ENCODE measurements around the gene ELOVL3.

Gene ELOVL3

DNA sequence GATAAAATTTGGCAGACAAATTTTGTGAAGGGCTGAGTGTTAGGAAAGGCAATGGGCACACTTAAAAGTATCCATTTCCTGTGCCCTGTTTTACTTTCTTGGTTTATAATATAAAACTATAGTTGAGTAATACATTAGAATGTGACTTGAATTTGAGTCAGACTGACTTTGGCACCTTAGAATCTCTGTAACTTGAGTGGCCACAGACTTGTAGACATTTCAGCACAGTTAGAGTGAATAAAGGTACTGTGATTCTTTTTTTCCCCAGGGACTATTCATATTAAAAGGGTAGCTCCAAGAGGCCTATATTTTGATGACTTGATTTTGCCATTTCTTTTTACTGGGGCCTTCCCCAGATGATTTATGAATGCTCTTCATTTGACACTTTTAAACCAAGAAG is 41.6 kb downstream of the ELOVL3 start:
- Histone ChIP-seq H3K9ac (ENCODE audit: low read length) (no peak overlapping the region), H3K79me2 (ENCODE audit: low read length) (peaks cover 90% of the 10 kb centered on the region), H3F3A (ENCODE audit: insufficient read depth, low read length) (no peaks in the 10 kb centered on the region), H3K27ac (ENCODE audit: low read length) (no peak overlapping the region), H3K9me2 (replicated peaks; ENCODE audit: insufficient read depth, low read length) (no peaks in the 10 kb centered on the region), H3K4me3 (ENCODE audit: low read length) (no peak overlapping the region), H3K4me2 (ENCODE audit: low read depth, low read length) (no peak overlapping the region), H3K36me3 (replicated peaks; ENCODE audit: insufficient read depth, low read length) (no peaks in the 10 kb centered on the region), H3K4me1 (ENCODE audit: low read length) (no peaks in the 10 kb centered on the region), H3K27me3 (replicated peaks; ENCODE audit: insufficient read depth, low read length) (no peaks in the 10 kb centered on the region), H2AFZ (ENCODE audit: low read length) (no peak overlapping the region), H3K9me3 (replicated peaks; ENCODE audit: insufficient read depth, low read length) (no peaks in the 10 kb centered on the region), H4K20me1 (ENCODE audit: insufficient read depth, low read length) (peaks cover 7% of the 10 kb centered on the region; the same call in 1 of the 2 replicates)
- DNase-seq = no peak
- TF ChIP-seq, protein P1, sequence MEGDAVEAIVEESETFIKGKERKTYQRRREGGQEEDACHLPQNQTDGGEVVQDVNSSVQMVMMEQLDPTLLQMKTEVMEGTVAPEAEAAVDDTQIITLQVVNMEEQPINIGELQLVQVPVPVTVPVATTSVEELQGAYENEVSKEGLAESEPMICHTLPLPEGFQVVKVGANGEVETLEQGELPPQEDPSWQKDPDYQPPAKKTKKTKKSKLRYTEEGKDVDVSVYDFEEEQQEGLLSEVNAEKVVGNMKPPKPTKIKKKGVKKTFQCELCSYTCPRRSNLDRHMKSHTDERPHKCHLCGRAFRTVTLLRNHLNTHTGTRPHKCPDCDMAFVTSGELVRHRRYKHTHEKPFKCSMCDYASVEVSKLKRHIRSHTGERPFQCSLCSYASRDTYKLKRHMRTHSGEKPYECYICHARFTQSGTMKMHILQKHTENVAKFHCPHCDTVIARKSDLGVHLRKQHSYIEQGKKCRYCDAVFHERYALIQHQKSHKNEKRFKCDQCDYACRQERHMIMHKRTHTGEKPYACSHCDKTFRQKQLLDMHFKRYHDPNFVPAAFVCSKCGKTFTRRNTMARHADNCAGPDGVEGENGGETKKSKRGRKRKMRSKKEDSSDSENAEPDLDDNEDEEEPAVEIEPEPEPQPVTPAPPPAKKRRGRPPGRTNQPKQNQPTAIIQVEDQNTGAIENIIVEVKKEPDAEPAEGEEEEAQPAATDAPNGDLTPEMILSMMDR (IDR thresholded peaks at IDR 0.05; ENCODE audit: low read length) = no peak
- TF ChIP-seq EZH2phosphoT487 (IDR thresholded peaks at IDR 0.05; ENCODE audit: low read length) (no peak), EZH2 (optimal IDR thresholded peaks at IDR 0.05; ENCODE audit: low read depth, low read length) (no peak)

DNA sequence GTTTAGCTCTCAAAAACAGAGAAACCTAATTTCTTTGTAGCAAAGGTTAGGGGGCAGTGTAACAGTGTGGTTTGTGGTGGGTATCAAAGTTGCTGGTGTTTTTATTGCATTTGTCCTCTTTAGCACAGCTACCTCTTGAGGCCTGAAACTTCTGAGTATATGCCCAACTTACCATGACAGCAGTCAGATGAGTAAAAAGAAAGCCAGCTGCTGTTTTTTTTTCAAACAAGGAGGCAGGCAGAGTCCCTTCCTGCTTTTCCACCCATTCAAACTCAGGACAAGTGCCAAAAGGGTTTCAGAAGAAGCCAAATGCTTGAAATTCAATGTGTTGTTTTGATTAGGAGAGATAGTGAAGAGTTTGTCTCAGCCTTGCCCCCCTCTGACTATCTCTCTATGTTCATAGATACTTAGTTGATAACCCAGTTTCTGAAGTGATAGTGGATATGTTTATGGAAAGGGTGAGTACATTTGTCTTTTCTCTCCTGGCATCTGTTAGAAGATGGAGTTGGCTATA is 42.3 kb downstream of the ELOVL3 start:
- H3K9me3 ChIP-seq (replicated peaks; ENCODE audit: insufficient read depth, low read length) = no peaks in the 10 kb centered on the region
- no peak for DNase-seq
- H3K36me3 ChIP-seq (replicated peaks; ENCODE audit: insufficient read depth, low read length) = no peaks in the 10 kb centered on the region
- H3F3A ChIP-seq (ENCODE audit: insufficient read depth, low read length) = no peaks in the 10 kb centered on the region
- TF ChIP-seq, protein P1 (IDR thresholded peaks at IDR 0.05; ENCODE audit: low read length) = no peak
- no peak for TF ChIP-seq EZH2phosphoT487 (IDR thresholded peaks at IDR 0.05; ENCODE audit: low read length)
- TF ChIP-seq EZH2 (optimal IDR thresholded peaks at IDR 0.05; ENCODE audit: low read depth, low read length) = no peak
- peaks cover 7% of the 10 kb centered on the region; the same call in 1 of the 2 replicates for H4K20me1 ChIP-seq (ENCODE audit: insufficient read depth, low read length)
- H3K27ac ChIP-seq (ENCODE audit: low read length) = no peak overlapping the region
- no peak overlapping the region for H3K4me3 ChIP-seq (ENCODE audit: low read length)
- no peaks in the 10 kb centered on the region for H3K9me2 ChIP-seq (replicated peaks; ENCODE audit: insufficient read depth, low read length)
- H2AFZ ChIP-seq (ENCODE audit: low read length) = no peak overlapping the region
- no peak overlapping the region for H3K4me2 ChIP-seq (ENCODE audit: low read depth, low read length)
- no peak overlapping the region for H3K9ac ChIP-seq (ENCODE audit: low read length)
- peaks cover 89% of the 10 kb centered on the region for H3K79me2 ChIP-seq (ENCODE audit: low read length)
- no peaks in the 10 kb centered on the region for H3K4me1 ChIP-seq (ENCODE audit: low read length)
- no peaks in the 10 kb centered on the region for H3K27me3 ChIP-seq (replicated peaks; ENCODE audit: insufficient read depth, low read length)

DNA sequence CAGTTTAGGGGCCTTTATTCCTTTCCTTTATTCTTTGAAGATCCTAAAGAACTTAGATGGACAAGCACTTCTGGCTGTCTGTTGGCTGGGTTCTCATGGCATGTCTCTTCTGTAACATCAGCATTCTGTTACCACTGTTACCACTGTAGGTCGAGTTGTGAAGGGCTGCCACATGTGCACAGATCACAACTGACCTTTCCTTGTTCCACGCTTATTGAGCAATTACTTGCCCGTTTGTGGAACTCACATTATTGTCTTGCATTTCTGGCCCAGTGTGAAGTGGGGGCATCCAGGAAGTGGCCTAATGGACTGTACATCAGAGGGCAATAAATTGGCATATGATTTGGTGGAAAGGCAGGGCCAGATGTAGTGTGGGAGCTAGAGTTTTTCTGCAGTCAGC is 42.9 kb downstream of the ELOVL3 start:
- Histone ChIP-seq H3K9ac (ENCODE audit: low read length) (no peak overlapping the region), H3K4me3 (ENCODE audit: low read length) (no peak overlapping the region), H3K36me3 (replicated peaks; ENCODE audit: insufficient read depth, low read length) (no peaks in the 10 kb centered on the region), H3K27ac (ENCODE audit: low read length) (no peak overlapping the region), H4K20me1 (ENCODE audit: insufficient read depth, low read length) (peaks cover 7% of the 10 kb centered on the region; the same call in 1 of the 2 replicates), H3K79me2 (ENCODE audit: low read length) (peaks cover 89% of the 10 kb centered on the region), H3K9me3 (replicated peaks; ENCODE audit: insufficient read depth, low read length) (no peaks in the 10 kb centered on the region), H3F3A (ENCODE audit: insufficient read depth, low read length) (no peaks in the 10 kb centered on the region), H3K4me2 (ENCODE audit: low read depth, low read length) (no peak overlapping the region), H3K27me3 (replicated peaks; ENCODE audit: insufficient read depth, low read length) (no peaks in the 10 kb centered on the region), H3K4me1 (ENCODE audit: low read length) (no peaks in the 10 kb centered on the region), H3K9me2 (replicated peaks; ENCODE audit: insufficient read depth, low read length) (no peaks in the 10 kb centered on the region), H2AFZ (ENCODE audit: low read length) (no peak overlapping the region)
- no peak for DNase-seq
- TF ChIP-seq, protein P1 (IDR thresholded peaks at IDR 0.05; ENCODE audit: low read length) = no peak
- TF ChIP-seq EZH2 (optimal IDR thresholded peaks at IDR 0.05; ENCODE audit: low read depth, low read length) (no peak), EZH2phosphoT487 (IDR thresholded peaks at IDR 0.05; ENCODE audit: low read length) (no peak)

All from MM.1S (cell line).